ENCODE data around the gene AGBL3. TPM values are rescaled to one million over a fixed set of nuclear protein-coding genes. Genes with fewer than 3 reads are reported as not detected.
"Not testable (repeated sequence)": the region's sequence is repeated elsewhere in the genome, so short reads cannot be mapped to it uniquely, and the experiment has no call there.

Gene AGBL3
- total and polyA plus RNA-seq, 12 donors, result 0.64 to 2.6 (median 1.1) TPM

GRCh38 chr7:135170998-135171481 is 184.7 kb downstream of the AGBL3 start:
- DNase-seq, result peak in 1 of 2 donors; percentile 2
- peak overlapping the region in 9 of 10 donors; percentile 71 to 98 (median 74) for H3K4me3 ChIP-seq

DNA sequence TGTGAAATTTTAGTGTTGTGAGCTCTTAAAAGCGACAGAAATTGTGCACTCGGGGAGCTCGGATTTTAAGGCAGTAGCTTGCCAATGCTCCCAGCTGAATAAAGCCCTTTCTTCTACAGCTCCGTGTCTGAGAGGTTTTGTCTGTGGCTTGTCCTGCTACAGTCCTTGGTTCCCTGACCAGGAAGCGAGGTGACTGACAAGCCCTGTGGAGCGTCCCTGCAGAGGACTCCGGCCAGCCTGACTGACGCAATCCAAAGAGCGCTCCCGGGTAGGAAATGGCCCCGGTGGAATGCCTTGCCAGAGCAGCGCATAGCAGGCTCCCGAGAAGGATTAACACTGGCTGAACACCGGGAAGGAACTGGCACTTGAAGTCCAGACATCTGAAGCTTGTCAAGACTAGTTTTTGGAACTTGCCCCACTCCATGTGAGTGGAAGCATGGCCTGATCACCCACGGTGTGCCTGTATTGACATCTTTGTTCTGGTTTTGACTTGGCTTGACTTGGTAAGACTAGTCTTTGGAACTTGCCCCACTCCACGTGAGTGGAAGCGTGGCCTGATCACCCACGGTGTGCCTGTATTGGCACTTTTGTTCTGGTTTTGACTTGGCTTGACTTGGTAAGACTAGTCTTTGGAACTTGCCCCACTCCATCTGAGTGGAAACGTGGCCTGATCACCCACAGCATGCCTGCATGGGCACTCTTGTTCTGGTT is 185.4 kb downstream of the AGBL3 start:
- not testable (repeated sequence) for H3K9me3 ChIP-seq, H3K27me3 ChIP-seq
- WGBS, 2 donors, result 42 to 53% methylated on average over 19 of the region's 19 CpGs
- peak overlapping the region in 8 of 10 donors; percentile 71 to 98 (median 74) for H3K4me3 ChIP-seq
- peaks cover 12 to 48% (median 34%) of the 10 kb centered on the region in 9 donors for H3K4me1 ChIP-seq
- H3K36me3 ChIP-seq, result peaks cover 0 to 26% (median 13%) of the 10 kb centered on the region in 9 donors
- peak; percentile 54 to 78 for DNase-seq
- peak in 4 of 8 donors; percentile 43 to 75 (median 51) for ATAC-seq
- intact Hi-C loops (cut with DNase I), result loop anchor here in 7 of 10 donors (2.0 to 10.0 kb wide), 6 partner anchors 23 to 484 kb away; partner anchors contain the start of genes AGBL3 (in 3 of the 7), TMEM140 (in 1 of the 7) and WDR91 (in 1 of the 7)
- peak overlapping the region; percentile 90 to 99 (median 96) for H3K27ac ChIP-seq

More at GRCh38 chr7:135170998-135171481, 184.7 kb downstream of the AGBL3 start:
- H3K27me3 ChIP-seq, H3K9me3 ChIP-seq, ATAC-seq: not testable (repeated sequence)
- WGBS, 2 donors, result 18 to 21% methylated on average over 12 of the region's 12 CpGs
- peaks cover 0 to 31% (median 14%) of the 10 kb centered on the region in 9 donors for H3K36me3 ChIP-seq
- TF ChIP-seq, protein P1, sequence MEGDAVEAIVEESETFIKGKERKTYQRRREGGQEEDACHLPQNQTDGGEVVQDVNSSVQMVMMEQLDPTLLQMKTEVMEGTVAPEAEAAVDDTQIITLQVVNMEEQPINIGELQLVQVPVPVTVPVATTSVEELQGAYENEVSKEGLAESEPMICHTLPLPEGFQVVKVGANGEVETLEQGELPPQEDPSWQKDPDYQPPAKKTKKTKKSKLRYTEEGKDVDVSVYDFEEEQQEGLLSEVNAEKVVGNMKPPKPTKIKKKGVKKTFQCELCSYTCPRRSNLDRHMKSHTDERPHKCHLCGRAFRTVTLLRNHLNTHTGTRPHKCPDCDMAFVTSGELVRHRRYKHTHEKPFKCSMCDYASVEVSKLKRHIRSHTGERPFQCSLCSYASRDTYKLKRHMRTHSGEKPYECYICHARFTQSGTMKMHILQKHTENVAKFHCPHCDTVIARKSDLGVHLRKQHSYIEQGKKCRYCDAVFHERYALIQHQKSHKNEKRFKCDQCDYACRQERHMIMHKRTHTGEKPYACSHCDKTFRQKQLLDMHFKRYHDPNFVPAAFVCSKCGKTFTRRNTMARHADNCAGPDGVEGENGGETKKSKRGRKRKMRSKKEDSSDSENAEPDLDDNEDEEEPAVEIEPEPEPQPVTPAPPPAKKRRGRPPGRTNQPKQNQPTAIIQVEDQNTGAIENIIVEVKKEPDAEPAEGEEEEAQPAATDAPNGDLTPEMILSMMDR (IDR thresholded peaks at IDR 0.05), result peak in 1 of 9 donors; percentile 25
- intact Hi-C loops (cut with DNase I), result loop anchor here in 7 of 10 donors (1.0 to 10.0 kb wide), 8 partner anchors 22 to 484 kb away; partner anchors contain the start of genes AGBL3 (in 5 of the 7), TMEM140 (in 1 of the 7) and WDR91 (in 1 of the 7)
- peak overlapping the region; percentile 90 to 99 (median 96) for H3K27ac ChIP-seq
- H3K4me1 ChIP-seq, result peaks cover 15 to 55% (median 41%) of the 10 kb centered on the region in 9 donors

DNA sequence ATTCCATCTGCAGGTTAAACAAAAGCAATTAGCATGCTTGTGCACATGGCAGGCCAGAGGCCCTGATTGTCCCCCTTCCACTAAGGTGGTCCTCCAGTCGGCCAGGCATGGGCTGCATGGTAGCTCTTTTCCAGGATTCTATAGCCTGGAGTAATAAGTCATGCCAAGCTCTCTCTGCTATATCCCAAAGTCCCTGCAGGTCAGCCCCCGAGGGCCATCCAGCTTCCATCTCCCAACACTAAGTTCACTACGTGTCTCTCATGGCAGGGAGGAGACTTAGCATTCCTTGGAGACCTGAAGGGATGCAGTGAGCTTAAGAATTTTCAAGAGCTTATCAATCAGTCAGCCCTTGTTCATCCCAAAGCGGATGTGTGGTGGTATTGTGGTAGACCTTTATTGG is 187.6 kb downstream of the AGBL3 start:
- not testable (repeated sequence) for H3K27ac ChIP-seq, ATAC-seq, DNase-seq, H3K27me3 ChIP-seq, H3K9me3 ChIP-seq, H3K36me3 ChIP-seq, H3K4me3 ChIP-seq
- 81 to 84% methylated on average over 4 of the region's 4 CpGs for WGBS, 2 donors
- H3K4me1 ChIP-seq, result peaks cover 7 to 27% (median 15%) of the 10 kb centered on the region in 9 donors
- intact Hi-C loops (cut with DNase I), result loop anchor here in 6 of 10 donors (5.0 to 10.0 kb wide), 3 partner anchors 179 to 487 kb away; no protein-coding TSS in a partner anchor

GRCh38 chr7:135174941-135175340 is 188.6 kb downstream of the AGBL3 start:
- Histone ChIP-seq H3K27me3 (no peaks in the 10 kb centered on the region), H3K4me1 (peaks cover 0 to 17% (median 5%) of the 10 kb centered on the region in 9 donors), H3K9me3 (peaks cover 0 to 12% (median 4%) of the 10 kb centered on the region in 11 donors), H3K27ac (no peak overlapping the region), H3K36me3 (peaks cover 0 to 10% (median 0%) of the 10 kb centered on the region in 9 donors), H3K4me3 (no peak overlapping the region)
- TF ChIP-seq, protein P1 (IDR thresholded peaks at IDR 0.05), result no peak
- 96 to 97% methylated on average over 7 of the region's 7 CpGs for WGBS, 2 donors
- intact Hi-C loops (cut with DNase I), result loop anchor here in 6 of 10 donors (5.0 to 10.0 kb wide), 3 partner anchors 180 to 488 kb away; no protein-coding TSS in a partner anchor
- ATAC-seq (no peak), DNase-seq (no peak)

- H3K27ac ChIP-seq, result no peak overlapping the region
- 93% methylated on average over 6 of the region's 6 CpGs for WGBS, 2 donors
- H3K4me3 ChIP-seq, result no peak overlapping the region
- no peaks in the 10 kb centered on the region for H3K27me3 ChIP-seq
- TF ChIP-seq, protein P1 (IDR thresholded peaks at IDR 0.05), result no peak
- ATAC-seq (no peak), DNase-seq (no peak)
- H3K9me3 ChIP-seq, result peaks cover 0 to 22% (median 10%) of the 10 kb centered on the region in 11 donors
- peaks cover 0 to 13% (median 4%) of the 10 kb centered on the region in 9 donors for H3K4me1 ChIP-seq
- intact Hi-C loops (cut with DNase I), result loop anchor here in 3 of 10 donors (10.0 kb wide), 2 partner anchors 181 to 481 kb away; no protein-coding TSS in a partner anchor
- peaks cover 0 to 20% (median 2%) of the 10 kb centered on the region in 9 donors for H3K36me3 ChIP-seq
Observed at GRCh38 chr7:135175931-135176330, 189.6 kb downstream of the AGBL3 start.
